CD8-positive, alpha-beta memory T cell (primary cell): ENCODE results near the gene LDLRAD2. TPM values are rescaled to one million over a fixed set of nuclear protein-coding genes. Genes with fewer than 3 reads are reported as not detected.

ENCODE experiments used
- CTCF ChIA-PET: fragments of 350-600 bp; sonication (Branson Sonifier 250); formaldehyde crosslinking; loops from one replicate; lab custom pipeline; 2021; ENCODE audit warnings: antibody characterized with exemption; lab: Charles Lee
- POLR2A ChIA-PET: fragments of 350-600 bp; sonication (Branson Sonifier 250); formaldehyde crosslinking; loops from one replicate; lab custom pipeline; 2021; ENCODE audit warnings: antibody characterized with exemption; lab: Charles Lee
- DNase-seq, 5 donors: peaks; one replicate each; pipeline versions ENCODE4 v3.0.0 to v3.0.0-alpha.2; 2020 to 2022; ENCODE audit warnings: mixed read lengths in 1 of 5
- H3K27ac ChIP-seq: one replicate; pipeline ENCODE4 v1.7.0; 2013; ENCODE audit warnings: low read depth, mild to moderate bottlenecking, low read length, moderate library complexity
- H3K27me3 ChIP-seq: 2 replicates; pipeline ENCODE4 v1.7.0; 2013; ENCODE audit warnings: low read length, mild to moderate bottlenecking; ENCODE audit not compliant: insufficient read depth, poor library complexity, severe bottlenecking
- H3K36me3 ChIP-seq: 2 replicates; pipeline ENCODE4 v1.7.0; 2013; ENCODE audit warnings: mild to moderate bottlenecking, low read length, moderate library complexity; ENCODE audit not compliant: insufficient read depth
- H3K4me1 ChIP-seq: 2 replicates; pipeline ENCODE4 v1.7.0; 2013; ENCODE audit warnings: mild to moderate bottlenecking, low read length, moderate library complexity; ENCODE audit not compliant: insufficient read depth
- H3K4me3 ChIP-seq: 2 replicates; pipeline ENCODE4 v1.7.0; 2013; ENCODE audit warnings: mild to moderate bottlenecking, low read length
- H3K9me3 ChIP-seq: 2 replicates; pipeline ENCODE4 v1.7.0; 2013; ENCODE audit warnings: mild to moderate bottlenecking, low read length
- H3K27ac Mint-ChIP-seq, 8 donors: one replicate each; pipeline ENCODE4 v1.8.0; 2020 to 2021; ENCODE audit warnings: mixed read lengths in 8 of 8, mild to moderate bottlenecking in 6 of 8, inconsistent platforms in 3 of 8, moderate library complexity in 3 of 8
- H3K27me3 Mint-ChIP-seq, 2 donors: one replicate each; pipeline ENCODE4 v1.8.0; 2020 to 2021; ENCODE audit warnings: mixed read lengths in 2 of 2, mild to moderate bottlenecking in 1 of 2, moderate library complexity in 1 of 2
- H3K36me3 Mint-ChIP-seq, 3 donors: one replicate each; pipeline ENCODE4 v1.8.0; 2020 to 2021; ENCODE audit warnings: mixed read lengths in 3 of 3, inconsistent platforms in 1 of 3, mild to moderate bottlenecking in 1 of 3
- H3K4me1 Mint-ChIP-seq, 3 donors: one replicate each; pipeline ENCODE4 v1.8.0; 2020 to 2021; ENCODE audit warnings: mixed read lengths in 3 of 3, inconsistent platforms in 1 of 3, mild to moderate bottlenecking in 1 of 3
- H3K4me3 Mint-ChIP-seq, 7 donors: one replicate each; pipeline ENCODE4 v1.8.0; 2020 to 2021; ENCODE audit warnings: mixed read lengths in 7 of 7, mild to moderate bottlenecking in 6 of 7, moderate library complexity in 4 of 7, inconsistent platforms in 2 of 7
- H3K9me3 Mint-ChIP-seq, 5 donors: one replicate each; pipeline ENCODE4 v1.8.0; 2020 to 2022; ENCODE audit warnings: mixed read lengths in 5 of 5, mild to moderate bottlenecking in 3 of 5, moderate library complexity in 2 of 5, inconsistent platforms in 1 of 5
- polyA plus RNA-seq: library from polyadenylated mRNA; unstranded; fragments of 300-500 nt; fragmentation: Illumina TruSeq; gene quantifications from one replicate; pipeline ENCODE4 v1.2.3, GENCODE V29; 2021
- total RNA-seq, 2 experiments: library from RNA; stranded (reverse); gene quantifications; one replicate each; pipeline ENCODE4 v1.2.3, GENCODE V29; 2021

The LDLRAD2 gene
- total and polyA plus RNA-seq, 3 experiments from 2014 or later, result not detected

GRCh38 chr1:21873761-21874160 lies 61.7 kb downstream of the LDLRAD2 start:
- no peaks in the 10 kb centered on the region for H3K27me3 ChIP-seq
- Mint-ChIP-seq H3K27me3 (peaks cover 2 to 7% of the 10 kb centered on the region in 2 donors), H3K27ac (no peak overlapping the region), H3K4me1 (no peaks in the 10 kb centered on the region), H3K4me3 (no peak overlapping the region), H3K36me3 (no peaks in the 10 kb centered on the region), H3K9me3 (no peaks in the 10 kb centered on the region)
- ChIA-PET CTCF (no interaction called here), POLR2A (no interaction called here)
- H3K9me3 ChIP-seq, result no peaks in the 10 kb centered on the region
- DNase-seq, result no peak
- H3K4me3 ChIP-seq, result no peak overlapping the region
- no peaks in the 10 kb centered on the region for H3K36me3 ChIP-seq
- H3K4me1 ChIP-seq, result no peaks in the 10 kb centered on the region
- H3K27ac ChIP-seq, result no peak overlapping the region

- no peak for DNase-seq
- no peak overlapping the region for H3K4me3 Mint-ChIP-seq
- no peaks in the 10 kb centered on the region for H3K4me1 Mint-ChIP-seq
- H3K27me3 Mint-ChIP-seq, result peaks cover 2 to 7% of the 10 kb centered on the region in 2 donors
- Histone ChIP-seq H3K27ac (no peak overlapping the region), H3K4me1 (no peaks in the 10 kb centered on the region), H3K27me3 (no peaks in the 10 kb centered on the region), H3K36me3 (no peaks in the 10 kb centered on the region), H3K9me3 (no peaks in the 10 kb centered on the region), H3K4me3 (no peak overlapping the region)
- H3K27ac Mint-ChIP-seq, result no peak overlapping the region
- ChIA-PET CTCF (no interaction called here), POLR2A (no interaction called here)
- H3K9me3 Mint-ChIP-seq, result no peaks in the 10 kb centered on the region
- H3K36me3 Mint-ChIP-seq, result no peaks in the 10 kb centered on the region
Measured at GRCh38 chr1:21874328-21874727, 62.3 kb downstream of the LDLRAD2 start.

Other genes starting within 250 kb of the LDLRAD2 start
- under 1 TPM; 0.44 to 0.50 TPM for gene RAP1GAP, start 142.9 kb upstream of the LDLRAD2 start, total RNA-seq
- not detected for gene RAP1GAP, start 142.9 kb upstream of the LDLRAD2 start, polyA plus RNA-seq
- 10 to 100 TPM; 60.6 to 61.5 TPM for gene USP48, start 29.1 kb upstream of the LDLRAD2 start, total RNA-seq
- 41.4 TPM for gene USP48, start 29.1 kb upstream of the LDLRAD2 start, polyA plus RNA-seq
- gene HSPG2, start 125.0 kb downstream of the LDLRAD2 start, total RNA-seq, result under 1 TPM; 0.24 to 0.72 TPM
- gene HSPG2, start 125.0 kb downstream of the LDLRAD2 start, polyA plus RNA-seq, result not detected
- gene CELA3B, start 164.8 kb downstream of the LDLRAD2 start, total RNA-seq, result not detected
- not detected for gene CELA3B, start 164.8 kb downstream of the LDLRAD2 start, polyA plus RNA-seq
- gene CELA3A, start 189.4 kb downstream of the LDLRAD2 start, total RNA-seq, result not detected
- gene CELA3A, start 189.4 kb downstream of the LDLRAD2 start, polyA plus RNA-seq, result not detected
- 100 to 1,000 TPM; 317 to 347 TPM for gene CDC42, start 240.4 kb downstream of the LDLRAD2 start, total RNA-seq
- gene CDC42, start 240.4 kb downstream of the LDLRAD2 start, polyA plus RNA-seq, result 294 TPM